NB4 (cell line): ENCODE measurements around the gene TFE3.

ENCODE experiments used
- MYC ChIP-seq: IDR thresholded peaks from 2 replicates; pipeline ENCODE4 v1.6.1; 2011; ENCODE audit warnings: low read depth, low read length
- POLR2A ChIP-seq: IDR thresholded peaks from 2 replicates; pipeline ENCODE4 v1.6.1; 2011; ENCODE audit warnings: mild to moderate bottlenecking; ENCODE audit not compliant: insufficient read length; ENCODE audit errors: extremely low read depth
- TF ChIP-seq, protein P1 (sequence below): IDR thresholded peaks from one replicate; pipeline ENCODE4 v1.5.1; 2012; ENCODE audit warnings: low read depth, low read length
- TF ChIP-seq, protein P2 (sequence below): IDR thresholded peaks from 2 replicates; pipeline ENCODE4 v1.6.1; 2011; ENCODE audit warnings: low read depth, low read length

DNA sequence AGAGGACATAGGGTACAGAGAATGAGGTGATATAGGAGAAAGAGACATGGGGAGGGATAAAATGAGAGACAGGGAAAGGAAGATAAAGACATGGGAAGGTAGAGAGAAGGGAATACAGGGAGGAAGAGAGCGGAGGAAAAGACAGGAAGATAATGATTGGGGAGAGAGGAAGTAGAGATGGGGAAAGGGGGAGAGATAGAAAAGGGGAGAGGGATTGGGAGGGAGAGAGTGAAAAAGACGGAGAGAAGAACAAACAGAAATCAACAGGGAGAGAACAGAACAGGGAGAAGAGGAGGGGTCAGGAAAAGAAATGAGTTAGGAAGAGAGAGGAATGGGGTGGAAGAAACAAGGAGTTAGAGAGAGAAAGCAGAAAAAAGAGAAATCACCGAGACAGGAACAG lies 45.7 kb downstream of the TFE3 start:
- TF ChIP-seq, protein P1, sequence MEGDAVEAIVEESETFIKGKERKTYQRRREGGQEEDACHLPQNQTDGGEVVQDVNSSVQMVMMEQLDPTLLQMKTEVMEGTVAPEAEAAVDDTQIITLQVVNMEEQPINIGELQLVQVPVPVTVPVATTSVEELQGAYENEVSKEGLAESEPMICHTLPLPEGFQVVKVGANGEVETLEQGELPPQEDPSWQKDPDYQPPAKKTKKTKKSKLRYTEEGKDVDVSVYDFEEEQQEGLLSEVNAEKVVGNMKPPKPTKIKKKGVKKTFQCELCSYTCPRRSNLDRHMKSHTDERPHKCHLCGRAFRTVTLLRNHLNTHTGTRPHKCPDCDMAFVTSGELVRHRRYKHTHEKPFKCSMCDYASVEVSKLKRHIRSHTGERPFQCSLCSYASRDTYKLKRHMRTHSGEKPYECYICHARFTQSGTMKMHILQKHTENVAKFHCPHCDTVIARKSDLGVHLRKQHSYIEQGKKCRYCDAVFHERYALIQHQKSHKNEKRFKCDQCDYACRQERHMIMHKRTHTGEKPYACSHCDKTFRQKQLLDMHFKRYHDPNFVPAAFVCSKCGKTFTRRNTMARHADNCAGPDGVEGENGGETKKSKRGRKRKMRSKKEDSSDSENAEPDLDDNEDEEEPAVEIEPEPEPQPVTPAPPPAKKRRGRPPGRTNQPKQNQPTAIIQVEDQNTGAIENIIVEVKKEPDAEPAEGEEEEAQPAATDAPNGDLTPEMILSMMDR, result no peak
- TF ChIP-seq POLR2A (no peak), MYC (no peak)
- TF ChIP-seq, protein P2, sequence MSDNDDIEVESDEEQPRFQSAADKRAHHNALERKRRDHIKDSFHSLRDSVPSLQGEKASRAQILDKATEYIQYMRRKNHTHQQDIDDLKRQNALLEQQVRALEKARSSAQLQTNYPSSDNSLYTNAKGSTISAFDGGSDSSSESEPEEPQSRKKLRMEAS, result no peak
